Gastrocnemius medialis (tissue), 4 donors: ENCODE results near the gene NPS.

Experiments
- CTCF ChIP-seq, 5 experiments: fragments of 450-650 bp in 3 of 5; fragments of 200-600 bp in 2 of 5; sonication (generic) in 2 of 5; IDR thresholded peaks in 4 of 5; conservative IDR thresholded peaks in 1 of 5; 1 replicate in 4 of 5; 2 replicates in 1 of 5; pipeline ENCODE4 v1.5.1; 2016 to 2019; ENCODE audit warnings: antibody characterized with exemption in 5 of 5, mild to moderate bottlenecking in 3 of 5, moderate library complexity in 3 of 5
- POLR2A ChIP-seq, 2 donors: fragments of 450-650 bp; IDR thresholded peaks; one replicate each; pipeline ENCODE4 v1.6.1; 2017; ENCODE audit warnings: antibody characterized with exemption in 2 of 2, mild to moderate bottlenecking in 2 of 2, moderate library complexity in 2 of 2

GRCh38 chr10:127549009-127549408 is at the start of gene NPS:
- TF ChIP-seq CTCF (IDR thresholded peaks at IDR 0.05 in 4 of 5, conservative IDR thresholded peaks at IDR 0.05 in 1 of 5) (no peak), POLR2A (IDR thresholded peaks at IDR 0.05) (no peak)
